Sigmoid colon (tissue), 4 donors: ENCODE measurements around the gene HEATR5B.

Experiments used
- CTCF ChIP-seq, 4 experiments: fragments of 450-650 bp in 3 of 4; fragments of 200-600 bp in 1 of 4; IDR thresholded peaks; one replicate each; pipeline ENCODE4 v1.5.1; 2016 to 2019; ENCODE audit warnings: antibody characterized with exemption in 4 of 4, mild to moderate bottlenecking in 3 of 4, moderate library complexity in 2 of 4
- POLR2A ChIP-seq, 2 donors: fragments of 450-650 bp; IDR thresholded peaks; one replicate each; pipeline ENCODE4 v1.6.1; 2016; ENCODE audit warnings: antibody characterized with exemption in 2 of 2, mild to moderate bottlenecking in 2 of 2, moderate library complexity in 2 of 2
- POLR2AphosphoS5 ChIP-seq, 4 donors: sonication (generic); formaldehyde crosslinking; IDR thresholded peaks; one replicate each; pipeline ENCODE4 v1.6.1; 2017; ENCODE audit warnings: antibody characterized with exemption in 4 of 4

- TF ChIP-seq CTCF (IDR thresholded peaks at IDR 0.05) (no peak), POLR2AphosphoS5 (IDR thresholded peaks at IDR 0.05) (no peak), POLR2A (IDR thresholded peaks at IDR 0.05) (no peak)
These were observed 625 bp upstream of the HEATR5B start for GRCh38 chr2:37084797-37085196.
